PC-9 (cell line): ENCODE data around the gene NAP1L4. TPM values are rescaled to one million over a fixed set of nuclear protein-coding genes. Genes with fewer than 3 reads are reported as not detected.

ENCODE experiments used
- BruUV-seq: library from RNA; stranded (reverse); fragments of 400-500 nt; replicated peaks from 2 replicates; lab custom pipeline; 2021; lab: Mats Ljungman, UMichigan
- CTCF ChIA-PET: fragments of 300-600 bp; sonication (Branson Sonifier 250); formaldehyde crosslinking; loops from one replicate; lab custom pipeline; 2022; ENCODE audit warnings: antibody characterized with exemption; lab: Charles Lee
- POLR2A ChIA-PET: fragments of 300-600 bp; sonication (Branson Sonifier 250); formaldehyde crosslinking; loops from one replicate; lab custom pipeline; 2022; ENCODE audit warnings: antibody characterized with exemption; ENCODE audit not compliant: unreplicated experiment; lab: Charles Lee
- DNase-seq, 2 experiments: peaks; one replicate each; pipeline versions ENCODE4 v3.0.0 to v3.0.0-alpha.2; 2015 to 2022; ENCODE audit warnings: mixed read lengths in 1 of 2
- H2AFZ ChIP-seq: fragments of 200-600 bp; sonication (generic); 2 replicates; pipeline ENCODE4 v1.8.1; 2017; ENCODE audit warnings: antibody characterized with exemption
- H3F3A ChIP-seq: fragments of 200-600 bp; sonication (generic); 2 replicates; pipeline ENCODE4 v1.8.1; 2017; ENCODE audit warnings: antibody characterized with exemption, mild to moderate bottlenecking, low read depth; ENCODE audit not compliant: insufficient read depth
- H3K27ac ChIP-seq: fragments of 200-600 bp; sonication (generic); 2 replicates; pipeline ENCODE4 v1.6.1; 2016; ENCODE audit warnings: mixed run types
- H3K27me3 ChIP-seq: fragments of 200-600 bp; sonication (generic); 2 replicates; pipeline ENCODE4 v1.6.1; 2016; ENCODE audit warnings: low read depth, mixed run types; ENCODE audit not compliant: insufficient read depth
- H3K36me3 ChIP-seq: fragments of 200-600 bp; sonication (generic); 2 replicates; pipeline ENCODE4 v1.6.1; 2016; ENCODE audit warnings: low read depth, mixed run types
- H3K4me1 ChIP-seq: fragments of 200-600 bp; sonication (generic); replicated peaks from 2 replicates; pipeline ENCODE4 v1.6.1; 2016; ENCODE audit warnings: mixed run types; ENCODE audit not compliant: insufficient read depth
- H3K4me2 ChIP-seq: fragments of 200-600 bp; sonication (generic); 2 replicates; pipeline ENCODE4 v1.6.1; 2017; ENCODE audit warnings: mixed run types
- H3K4me3 ChIP-seq: fragments of 200-600 bp; sonication (generic); 2 replicates; pipeline ENCODE4 v1.6.1; 2016; ENCODE audit warnings: mixed run types
- H3K79me2 ChIP-seq: fragments of 200-600 bp; sonication (generic); 2 replicates; pipeline ENCODE4 v1.6.1; 2017; ENCODE audit warnings: low read depth, mixed run types
- H3K9me2 ChIP-seq: fragments of 200-600 bp; sonication (generic); 2 replicates; pipeline ENCODE4 v1.8.1; 2017; ENCODE audit warnings: mild to moderate bottlenecking; ENCODE audit not compliant: insufficient read depth
- H3K9me3 ChIP-seq: fragments of 200-600 bp; sonication (generic); 2 replicates; pipeline ENCODE4 v1.8.1; 2016; ENCODE audit warnings: low read depth; ENCODE audit not compliant: insufficient read depth
- H4K20me1 ChIP-seq: fragments of 200-600 bp; sonication (generic); 2 replicates; pipeline ENCODE4 v1.8.1; 2017; ENCODE audit not compliant: insufficient read depth
- CTCF ChIP-seq: fragments of 200-600 bp; sonication (generic); conservative IDR thresholded peaks from 2 replicates; pipeline ENCODE4 v1.6.1; 2017; ENCODE audit warnings: mixed run types, antibody characterized with exemption, mild to moderate bottlenecking, moderate library complexity
- EZH2 ChIP-seq: fragments of 200-600 bp; sonication (generic); IDR thresholded peaks from 2 replicates; pipeline ENCODE4 v1.8.0; 2017; ENCODE audit warnings: antibody characterized with exemption, low read depth
- intact Hi-C: fragments of 100-400 bp; cut with micrococcal nuclease; formaldehyde crosslinking; loops from one replicate; pipeline ENCODE4 v1.10.0; 2022; ENCODE audit not compliant: unreplicated experiment
- total RNA-seq: library from RNA; stranded (reverse); gene quantifications from 2 replicates; pipeline ENCODE4 v1.2.3, GENCODE V29; 2021

NAP1L4 gene
- total RNA-seq, 1 experiment from 2014 or later, result 86.7 TPM

GRCh38 chr11:2977113-2977512, 15.0 kb downstream of the NAP1L4 start:
- Histone ChIP-seq H3K27me3 (no peaks in the 10 kb centered on the region), H3K4me3 (no peak overlapping the region), H3K79me2 (peaks cover 30% of the 10 kb centered on the region), H3K36me3 (no peaks in the 10 kb centered on the region; the same call in 1 of the 2 replicates), H3K9me2 (no peaks in the 10 kb centered on the region), H3K9me3 (no peaks in the 10 kb centered on the region), H3K27ac (no peak overlapping the region), H4K20me1 (peaks cover 16% of the 10 kb centered on the region), H2AFZ (no peak overlapping the region), H3F3A (no peaks in the 10 kb centered on the region), H3K4me2 (no peak overlapping the region), H3K4me1 (no peaks in the 10 kb centered on the region)
- intact Hi-C loops, result no loop called here
- DNase-seq, result no peak
- ChIA-PET POLR2A (no interaction called here), CTCF (no interaction called here)
- TF ChIP-seq CTCF, result no peak
- TF ChIP-seq EZH2, result no peak
- BruUV-seq, result no TSS peak

GRCh38 chr11:2976294-2977063, 15.7 kb downstream of the NAP1L4 start:
- H3K27me3 ChIP-seq, result no peaks in the 10 kb centered on the region
- intact Hi-C loops, result no loop called here
- H3K4me3 ChIP-seq, result no peak overlapping the region
- no peaks in the 10 kb centered on the region for H3F3A ChIP-seq
- no peak overlapping the region for H2AFZ ChIP-seq
- H3K27ac ChIP-seq, result no peak overlapping the region
- H3K4me2 ChIP-seq, result no peak overlapping the region
- no peaks in the 10 kb centered on the region for H3K4me1 ChIP-seq
- BruUV-seq, result no TSS peak
- DNase-seq, result no peak
- TF ChIP-seq EZH2 (no peak), CTCF (no peak)
- H3K36me3 ChIP-seq, result no peaks in the 10 kb centered on the region; the same call in 1 of the 2 replicates
- peaks cover 24% of the 10 kb centered on the region; the same call in 1 of the 2 replicates for H3K79me2 ChIP-seq
- no peaks in the 10 kb centered on the region for H3K9me3 ChIP-seq
- ChIA-PET CTCF (interaction anchor here (1.6 kb wide), 1 partner anchor 45 kb away, joined by 4 read pairs; no protein-coding TSS in a partner anchor), POLR2A (interaction anchor here (0.6 kb wide), 1 partner anchor 27 kb away, joined by 3 read pairs; no protein-coding TSS in a partner anchor)
- H3K9me2 ChIP-seq, result no peaks in the 10 kb centered on the region
- H4K20me1 ChIP-seq, result peaks cover 18% of the 10 kb centered on the region

- BruUV-seq, result no TSS peak
- no peak overlapping the region for H3K4me3 ChIP-seq
- H3K4me1 ChIP-seq, result no peaks in the 10 kb centered on the region
- H4K20me1 ChIP-seq, result peaks cover 18% of the 10 kb centered on the region
- H3K9me3 ChIP-seq, result no peaks in the 10 kb centered on the region
- ChIA-PET CTCF (interaction anchor here (1.6 kb wide), 1 partner anchor 46 kb away, joined by 4 read pairs; no protein-coding TSS in a partner anchor), POLR2A (no interaction called here)
- no peaks in the 10 kb centered on the region for H3F3A ChIP-seq
- no peak overlapping the region for H3K4me2 ChIP-seq
- H3K36me3 ChIP-seq, result peaks cover 3% of the 10 kb centered on the region; the same call in 1 of the 2 replicates
- no peak overlapping the region for H3K27ac ChIP-seq
- H3K79me2 ChIP-seq, result peaks cover 20% of the 10 kb centered on the region; the same call in 1 of the 2 replicates
- TF ChIP-seq EZH2 (no peak), CTCF (peak; percentile 42; the same call in 1 of the 2 replicates)
- no peak overlapping the region for H2AFZ ChIP-seq
- no peaks in the 10 kb centered on the region for H3K27me3 ChIP-seq
- H3K9me2 ChIP-seq, result no peaks in the 10 kb centered on the region
- intact Hi-C loops, result loop anchor here (1.0 kb wide), 1 partner anchor 46 kb away; no protein-coding TSS in a partner anchor
- DNase-seq, result no peak
These were observed 16.5 kb downstream of the NAP1L4 start for GRCh38 chr11:2975594-2975993.
